Neutrophil (primary cell): ENCODE data around the gene RFX3.

Source experiments
- H3K27ac ChIP-seq: fragments of 200-600 bp; sonication (generic); 2 replicates; pipeline ENCODE4 v1.5.1; 2016; ENCODE audit warnings: mild to moderate bottlenecking, moderate library complexity
- H3K27me3 ChIP-seq: fragments of 200-600 bp; sonication (generic); 2 replicates; pipeline ENCODE4 v1.6.0; 2016; ENCODE audit warnings: mild to moderate bottlenecking
- H3K36me3 ChIP-seq: fragments of 200-600 bp; sonication (generic); 2 replicates; pipeline ENCODE4 v1.5.1; 2017
- H3K4me1 ChIP-seq, 2 experiments: fragments of 200-600 bp in 1 of 2; sonication (generic) in 1 of 2; 1 replicate in 1 of 2; 2 replicates in 1 of 2; pipeline versions ENCODE4 v1.5.1 to v1.6.1; 2013 to 2016; ENCODE audit warnings: low read depth in 1 of 2, low read length in 1 of 2, mild to moderate bottlenecking in 1 of 2, moderate library complexity in 1 of 2; ENCODE audit not compliant: control insufficient read depth in 1 of 2, insufficient read depth in 1 of 2
- H3K4me3 ChIP-seq, 2 experiments: fragments of 200-600 bp in 1 of 2; sonication (generic) in 1 of 2; 1 replicate in 1 of 2; 2 replicates in 1 of 2; pipeline ENCODE4 v1.5.1; 2013 to 2016; ENCODE audit warnings: low read depth in 1 of 2, low read length in 1 of 2, mild to moderate bottlenecking in 1 of 2, moderate library complexity in 1 of 2
- H3K9me3 ChIP-seq: fragments of 200-600 bp; sonication (generic); 2 replicates; pipeline ENCODE4 v1.5.1; 2016
- TF ChIP-seq, protein P1 (sequence below): fragments of 200-600 bp; sonication (generic); IDR thresholded peaks from 2 replicates; pipeline ENCODE4 v1.5.1; 2016; ENCODE audit warnings: antibody characterized with exemption

Gene RFX3

DNA sequence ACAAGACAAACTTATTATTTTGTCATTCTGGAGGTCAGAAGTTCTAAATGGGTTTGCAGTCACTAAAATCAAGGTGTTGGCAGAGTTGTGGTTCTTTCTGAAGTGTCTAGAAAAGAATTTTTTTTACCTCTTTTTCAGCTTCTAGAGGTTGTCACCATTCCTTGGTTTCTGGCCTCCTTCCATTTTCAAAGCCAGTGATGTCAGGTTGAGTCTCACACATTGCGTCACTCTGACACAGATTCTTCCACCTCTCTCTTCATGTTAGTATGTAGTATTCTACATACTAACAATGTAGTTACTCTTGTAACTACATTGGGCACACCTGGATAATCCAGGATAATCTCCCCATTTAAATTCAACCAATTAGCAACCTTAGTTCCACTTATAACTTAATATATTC, 290.3 kb downstream of the RFX3 start:
- Histone ChIP-seq H3K36me3 (peaks cover 4% of the 10 kb centered on the region), H3K27me3 (no peaks in the 10 kb centered on the region)

DNA sequence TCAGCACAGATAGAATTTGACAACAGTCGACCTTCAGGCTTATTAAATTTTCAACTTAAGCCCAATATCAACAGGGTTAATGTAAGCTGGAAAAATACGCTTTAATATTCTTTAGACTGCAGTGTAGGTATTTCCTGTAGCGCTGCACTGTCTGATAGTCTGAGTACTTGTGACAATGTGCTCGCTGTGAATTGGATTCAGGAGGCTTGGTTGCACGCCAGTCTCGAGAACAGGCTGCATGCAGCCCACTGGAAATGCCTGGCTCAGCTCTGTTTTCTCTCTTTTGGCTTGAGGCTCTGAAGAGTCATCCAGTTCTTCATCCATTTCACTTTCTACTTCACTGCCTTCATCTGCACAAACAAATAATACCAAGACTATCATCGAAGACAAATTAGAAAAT, 300.9 kb downstream of the RFX3 start:
- Histone ChIP-seq H3K4me3 (no peak overlapping the region), H3K9me3 (no peaks in the 10 kb centered on the region), H3K36me3 (peaks cover 4% of the 10 kb centered on the region), H3K4me1 (no peaks in the 10 kb centered on the region), H3K27ac (no peak overlapping the region), H3K27me3 (no peaks in the 10 kb centered on the region)
- TF ChIP-seq, protein P1, sequence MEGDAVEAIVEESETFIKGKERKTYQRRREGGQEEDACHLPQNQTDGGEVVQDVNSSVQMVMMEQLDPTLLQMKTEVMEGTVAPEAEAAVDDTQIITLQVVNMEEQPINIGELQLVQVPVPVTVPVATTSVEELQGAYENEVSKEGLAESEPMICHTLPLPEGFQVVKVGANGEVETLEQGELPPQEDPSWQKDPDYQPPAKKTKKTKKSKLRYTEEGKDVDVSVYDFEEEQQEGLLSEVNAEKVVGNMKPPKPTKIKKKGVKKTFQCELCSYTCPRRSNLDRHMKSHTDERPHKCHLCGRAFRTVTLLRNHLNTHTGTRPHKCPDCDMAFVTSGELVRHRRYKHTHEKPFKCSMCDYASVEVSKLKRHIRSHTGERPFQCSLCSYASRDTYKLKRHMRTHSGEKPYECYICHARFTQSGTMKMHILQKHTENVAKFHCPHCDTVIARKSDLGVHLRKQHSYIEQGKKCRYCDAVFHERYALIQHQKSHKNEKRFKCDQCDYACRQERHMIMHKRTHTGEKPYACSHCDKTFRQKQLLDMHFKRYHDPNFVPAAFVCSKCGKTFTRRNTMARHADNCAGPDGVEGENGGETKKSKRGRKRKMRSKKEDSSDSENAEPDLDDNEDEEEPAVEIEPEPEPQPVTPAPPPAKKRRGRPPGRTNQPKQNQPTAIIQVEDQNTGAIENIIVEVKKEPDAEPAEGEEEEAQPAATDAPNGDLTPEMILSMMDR = no peak

More for the DNA sequence above, 290.3 kb downstream of the RFX3 start:
- no peak overlapping the region for H3K4me3 ChIP-seq
- H3K9me3 ChIP-seq = no peaks in the 10 kb centered on the region
- TF ChIP-seq, protein P1 = no peak
- H3K4me1 ChIP-seq = peaks cover 9 to 15% of the 10 kb centered on the region in 2 experiments
- no peak overlapping the region for H3K27ac ChIP-seq

DNA sequence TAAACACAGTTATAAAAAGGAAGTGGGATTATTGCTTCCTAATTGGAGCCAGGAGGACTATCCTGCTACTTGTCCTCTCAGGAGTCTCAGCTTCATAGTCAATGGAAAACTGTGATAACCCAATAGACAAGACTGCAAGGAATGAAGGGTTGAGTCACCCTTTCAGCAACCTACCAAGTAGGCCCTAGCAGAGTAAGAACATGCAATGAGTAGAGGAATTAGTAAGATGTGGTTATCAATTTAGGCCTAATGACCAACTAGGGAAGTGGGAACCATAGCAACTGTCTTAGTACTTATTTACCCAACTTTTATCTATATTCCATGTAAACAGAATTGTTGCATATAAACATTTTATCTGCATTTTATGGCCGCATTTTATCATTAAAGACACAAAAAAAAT, 310.1 kb downstream of the RFX3 start:
- Histone ChIP-seq H3K9me3 (no peaks in the 10 kb centered on the region), H3K27me3 (no peaks in the 10 kb centered on the region), H3K27ac (no peak overlapping the region), H3K4me3 (no peak overlapping the region), H3K36me3 (no peaks in the 10 kb centered on the region), H3K4me1 (no peaks in the 10 kb centered on the region)
- TF ChIP-seq, protein P1 = no peak

DNA sequence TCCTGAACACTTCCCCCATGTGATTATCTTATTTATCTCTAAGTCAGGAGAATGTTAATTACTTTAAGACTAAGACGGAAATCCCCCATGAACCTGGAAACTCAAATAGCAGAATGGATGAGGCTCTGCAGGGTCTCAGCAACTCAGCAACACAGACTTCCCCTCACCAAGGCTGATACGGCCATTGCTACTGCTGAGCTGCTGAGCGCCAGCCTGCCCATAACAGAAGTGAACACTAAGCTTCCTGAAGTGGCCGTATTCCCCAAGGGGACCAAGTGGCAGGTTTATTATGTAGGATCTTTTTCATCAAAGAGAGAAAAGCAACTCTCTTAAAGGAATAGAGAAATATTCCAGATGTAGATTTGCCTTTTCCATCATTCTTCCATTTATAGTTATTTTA, 311.1 kb downstream of the RFX3 start:
- Histone ChIP-seq H3K36me3 (no peaks in the 10 kb centered on the region), H3K4me3 (no peak overlapping the region), H3K4me1 (no peaks in the 10 kb centered on the region), H3K27me3 (no peaks in the 10 kb centered on the region), H3K9me3 (no peaks in the 10 kb centered on the region), H3K27ac (no peak overlapping the region)
- TF ChIP-seq, protein P1 = no peak

DNA sequence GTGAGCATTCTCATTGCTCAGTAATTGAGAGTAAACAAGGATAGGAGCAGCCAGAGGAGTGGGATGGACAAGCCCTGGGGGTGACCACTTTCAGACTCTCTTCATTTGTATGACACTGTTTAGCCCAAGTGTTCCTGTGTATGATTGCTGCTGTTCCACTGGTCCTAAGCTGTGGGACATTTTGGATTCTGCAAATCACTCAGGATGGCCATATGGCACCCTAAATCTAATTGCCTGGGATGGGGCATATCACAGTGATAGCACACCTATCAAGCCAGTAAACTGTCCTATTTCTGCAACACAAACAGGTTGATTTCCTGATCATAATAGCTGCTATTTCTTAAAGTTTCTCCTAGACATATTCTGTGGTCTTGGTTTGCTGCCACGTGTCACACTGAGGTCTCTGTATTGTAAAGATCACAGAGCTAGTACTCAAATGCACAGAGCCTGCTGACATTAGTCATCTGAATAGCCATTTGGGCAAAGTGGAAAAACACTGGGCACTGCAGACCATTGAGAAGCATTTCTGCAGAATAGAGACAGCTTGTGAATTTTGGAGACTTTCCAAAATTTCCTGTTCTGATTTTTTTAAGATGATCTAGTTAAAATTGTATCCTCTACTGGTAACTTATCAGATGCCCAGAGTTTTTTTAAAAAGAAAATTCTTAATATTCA, 320.2 kb downstream of the RFX3 start:
- Histone ChIP-seq H3K4me3 (no peak overlapping the region), H3K27me3 (no peaks in the 10 kb centered on the region), H3K4me1 (no peaks in the 10 kb centered on the region), H3K9me3 (no peaks in the 10 kb centered on the region), H3K27ac (no peak overlapping the region), H3K36me3 (no peaks in the 10 kb centered on the region)
- TF ChIP-seq, protein P1 = no peak
